Measurements from ENCODE around the gene XAGE3.
"Not testable (repeated sequence)": the region's sequence is repeated elsewhere in the genome, so short reads cannot be mapped to it uniquely, and the experiment has no call there.

- TF ChIP-seq, protein P1, sequence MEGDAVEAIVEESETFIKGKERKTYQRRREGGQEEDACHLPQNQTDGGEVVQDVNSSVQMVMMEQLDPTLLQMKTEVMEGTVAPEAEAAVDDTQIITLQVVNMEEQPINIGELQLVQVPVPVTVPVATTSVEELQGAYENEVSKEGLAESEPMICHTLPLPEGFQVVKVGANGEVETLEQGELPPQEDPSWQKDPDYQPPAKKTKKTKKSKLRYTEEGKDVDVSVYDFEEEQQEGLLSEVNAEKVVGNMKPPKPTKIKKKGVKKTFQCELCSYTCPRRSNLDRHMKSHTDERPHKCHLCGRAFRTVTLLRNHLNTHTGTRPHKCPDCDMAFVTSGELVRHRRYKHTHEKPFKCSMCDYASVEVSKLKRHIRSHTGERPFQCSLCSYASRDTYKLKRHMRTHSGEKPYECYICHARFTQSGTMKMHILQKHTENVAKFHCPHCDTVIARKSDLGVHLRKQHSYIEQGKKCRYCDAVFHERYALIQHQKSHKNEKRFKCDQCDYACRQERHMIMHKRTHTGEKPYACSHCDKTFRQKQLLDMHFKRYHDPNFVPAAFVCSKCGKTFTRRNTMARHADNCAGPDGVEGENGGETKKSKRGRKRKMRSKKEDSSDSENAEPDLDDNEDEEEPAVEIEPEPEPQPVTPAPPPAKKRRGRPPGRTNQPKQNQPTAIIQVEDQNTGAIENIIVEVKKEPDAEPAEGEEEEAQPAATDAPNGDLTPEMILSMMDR (conservative IDR thresholded peaks at IDR 0.05; ENCODE audit: low read length) = not testable (repeated sequence)
- TF ChIP-seq EZH2phosphoT487 (IDR thresholded peaks at IDR 0.05; ENCODE audit: borderline replicate concordance) = not testable (repeated sequence)
Observed at GRCh38 chrX:52896855-52897709, 29.2 kb upstream of the XAGE3 start, which contains the start of gene FAM156B.
